ENCODE measurements around the gene INKA1. TPM values are rescaled to one million over a fixed set of nuclear protein-coding genes. Genes with fewer than 3 reads are reported as not detected.
"Not testable (repeated sequence)": the region's sequence is repeated elsewhere in the genome, so short reads cannot be mapped to it uniquely, and the experiment has no call there.

Gene INKA1
- total RNA-seq, 1 donor from 2014 or later = 2.5 TPM

DNA sequence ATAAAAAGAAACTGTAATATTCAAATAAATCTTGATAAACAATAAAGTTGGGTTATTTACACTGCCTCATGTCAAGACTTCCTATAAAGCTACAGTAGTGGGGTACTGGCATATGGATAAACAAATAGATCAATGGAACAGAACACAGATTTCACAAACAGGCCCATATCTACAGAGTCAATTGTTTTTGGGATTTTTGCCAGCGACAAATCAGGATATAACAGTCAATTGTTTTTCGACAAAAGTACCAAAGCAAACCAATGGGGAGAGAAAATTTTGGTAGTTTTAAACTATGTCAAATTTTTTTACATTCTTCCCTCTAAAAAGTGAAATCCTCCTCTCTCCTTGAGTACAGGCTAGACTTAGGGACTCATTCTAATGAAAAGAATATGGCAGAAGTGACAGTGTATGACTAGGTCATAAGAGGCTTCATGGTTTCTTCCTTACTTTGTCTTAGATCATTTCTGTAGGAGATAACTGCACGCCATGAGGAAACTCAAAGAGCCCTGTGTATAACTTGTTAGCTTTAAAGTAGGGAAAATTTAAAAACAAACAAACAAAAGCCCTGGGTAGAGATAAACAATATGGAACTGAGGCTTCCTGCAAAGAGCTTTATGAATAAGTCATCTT lies 33.7 kb upstream of the INKA1 start:
- no peak for DNase-seq (ENCODE audit: low read depth)

DNA sequence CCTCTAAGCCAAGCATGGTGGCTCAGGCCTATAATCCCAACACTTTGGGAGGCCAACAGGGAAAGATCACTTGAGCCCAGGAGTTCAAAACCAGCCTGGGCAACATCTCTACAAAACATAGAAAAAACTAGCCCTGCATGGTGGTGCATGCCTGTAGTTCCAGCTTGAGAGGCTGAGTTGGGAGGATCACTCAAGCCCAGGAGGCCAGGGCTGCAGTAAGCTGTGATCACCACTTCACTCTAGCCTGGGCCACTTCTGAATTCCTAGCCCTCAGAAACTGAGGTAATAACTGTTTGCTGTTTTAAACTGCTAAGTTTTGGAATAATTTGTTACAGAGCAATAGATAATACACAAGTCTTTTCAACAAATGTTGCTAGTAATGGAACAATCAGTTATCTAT lies 33.1 kb upstream of the INKA1 start:
- TF ChIP-seq, protein P1, sequence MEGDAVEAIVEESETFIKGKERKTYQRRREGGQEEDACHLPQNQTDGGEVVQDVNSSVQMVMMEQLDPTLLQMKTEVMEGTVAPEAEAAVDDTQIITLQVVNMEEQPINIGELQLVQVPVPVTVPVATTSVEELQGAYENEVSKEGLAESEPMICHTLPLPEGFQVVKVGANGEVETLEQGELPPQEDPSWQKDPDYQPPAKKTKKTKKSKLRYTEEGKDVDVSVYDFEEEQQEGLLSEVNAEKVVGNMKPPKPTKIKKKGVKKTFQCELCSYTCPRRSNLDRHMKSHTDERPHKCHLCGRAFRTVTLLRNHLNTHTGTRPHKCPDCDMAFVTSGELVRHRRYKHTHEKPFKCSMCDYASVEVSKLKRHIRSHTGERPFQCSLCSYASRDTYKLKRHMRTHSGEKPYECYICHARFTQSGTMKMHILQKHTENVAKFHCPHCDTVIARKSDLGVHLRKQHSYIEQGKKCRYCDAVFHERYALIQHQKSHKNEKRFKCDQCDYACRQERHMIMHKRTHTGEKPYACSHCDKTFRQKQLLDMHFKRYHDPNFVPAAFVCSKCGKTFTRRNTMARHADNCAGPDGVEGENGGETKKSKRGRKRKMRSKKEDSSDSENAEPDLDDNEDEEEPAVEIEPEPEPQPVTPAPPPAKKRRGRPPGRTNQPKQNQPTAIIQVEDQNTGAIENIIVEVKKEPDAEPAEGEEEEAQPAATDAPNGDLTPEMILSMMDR (conservative IDR thresholded peaks at IDR 0.05; ENCODE audit: low read depth, low read length) = no peak
- H3K4me3 ChIP-seq (ENCODE audit: low read depth, low read length) = no peak overlapping the region
- DNase-seq (ENCODE audit: low read depth) = no peak

More for the DNA sequence above, 33.7 kb upstream of the INKA1 start:
- H3K4me3 ChIP-seq (ENCODE audit: low read depth, low read length) = no peak overlapping the region
- TF ChIP-seq, protein P1 (conservative IDR thresholded peaks at IDR 0.05; ENCODE audit: low read depth, low read length) = no peak

DNA sequence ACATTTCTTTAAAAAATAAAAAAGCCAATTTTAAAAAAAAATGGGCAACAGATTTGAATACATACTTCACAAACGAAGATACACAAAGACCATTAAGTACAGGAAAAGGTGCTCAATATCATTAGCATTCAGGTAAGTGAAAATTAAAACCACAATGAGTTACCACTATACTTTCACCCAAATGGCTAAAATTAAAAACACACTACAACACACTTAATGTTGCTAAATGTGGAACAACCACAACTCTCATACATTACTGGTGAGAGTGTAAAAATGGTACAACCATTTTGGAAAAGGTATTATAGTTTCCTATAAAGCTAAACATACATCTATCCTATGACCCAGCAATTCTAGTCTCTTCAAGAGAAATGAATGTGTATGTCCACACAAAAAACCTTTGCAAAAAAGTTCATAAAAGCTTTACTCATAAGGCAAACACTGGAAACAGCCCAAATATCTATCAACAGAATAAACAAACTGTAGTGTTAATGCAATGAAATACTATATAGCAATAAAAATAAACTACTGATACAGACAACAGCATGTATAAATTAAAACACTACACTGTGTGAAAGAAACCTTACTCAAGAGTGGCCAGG lies 31.6 kb upstream of the INKA1 start:
- no peak overlapping the region for H3K4me3 ChIP-seq (ENCODE audit: low read depth, low read length)
- DNase-seq (ENCODE audit: low read depth) = no peak
- TF ChIP-seq, protein P1 (conservative IDR thresholded peaks at IDR 0.05; ENCODE audit: low read depth, low read length) = no peak

DNA sequence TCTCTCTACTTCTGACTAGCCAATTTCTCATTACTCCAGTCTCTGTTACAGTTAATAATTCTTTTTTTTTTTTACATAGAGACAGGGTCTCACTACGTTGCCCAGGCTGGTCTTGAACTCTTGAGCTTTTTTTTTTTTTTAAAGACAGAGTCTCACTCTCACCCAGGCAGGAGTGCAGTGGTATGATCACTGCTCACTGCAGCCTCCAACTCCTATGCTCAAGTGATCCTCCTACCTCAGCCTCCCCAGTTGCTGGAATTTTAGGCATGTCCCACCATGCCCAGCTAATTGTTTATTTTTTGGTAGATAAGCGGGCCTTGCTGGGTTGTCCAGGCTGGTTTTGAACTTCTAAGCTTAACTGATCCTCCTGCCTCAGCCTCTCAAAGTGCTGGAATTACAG lies 30.4 kb upstream of the INKA1 start:
- no peak for DNase-seq (ENCODE audit: low read depth)
- H3K4me3 ChIP-seq (ENCODE audit: low read depth, low read length) = no peak overlapping the region
- TF ChIP-seq, protein P1 (conservative IDR thresholded peaks at IDR 0.05; ENCODE audit: low read depth, low read length) = no peak

DNA sequence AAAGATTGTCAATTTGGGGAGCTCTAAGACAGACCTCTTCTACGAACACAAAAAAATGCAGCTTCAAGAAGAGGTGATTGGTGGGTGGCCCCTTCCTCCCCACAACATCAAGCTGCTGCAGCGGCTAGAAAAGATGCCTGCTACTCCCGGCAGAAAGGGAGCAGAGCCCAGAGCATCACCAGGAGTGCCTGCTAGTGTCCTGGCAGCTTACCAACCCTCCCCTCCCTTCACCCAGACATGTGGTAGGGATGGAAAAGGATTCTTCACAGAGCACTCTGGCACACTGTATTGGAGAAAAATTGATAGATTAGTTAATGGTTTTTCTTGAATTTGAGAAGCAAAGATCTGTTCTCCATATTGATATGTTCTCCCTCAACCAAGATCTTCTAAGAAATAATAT lies 27.5 kb upstream of the INKA1 start:
- TF ChIP-seq, protein P1 (conservative IDR thresholded peaks at IDR 0.05; ENCODE audit: low read depth, low read length) = no peak
- no peak for DNase-seq (ENCODE audit: low read depth)
- H3K4me3 ChIP-seq (ENCODE audit: low read depth, low read length) = no peak overlapping the region

DNA sequence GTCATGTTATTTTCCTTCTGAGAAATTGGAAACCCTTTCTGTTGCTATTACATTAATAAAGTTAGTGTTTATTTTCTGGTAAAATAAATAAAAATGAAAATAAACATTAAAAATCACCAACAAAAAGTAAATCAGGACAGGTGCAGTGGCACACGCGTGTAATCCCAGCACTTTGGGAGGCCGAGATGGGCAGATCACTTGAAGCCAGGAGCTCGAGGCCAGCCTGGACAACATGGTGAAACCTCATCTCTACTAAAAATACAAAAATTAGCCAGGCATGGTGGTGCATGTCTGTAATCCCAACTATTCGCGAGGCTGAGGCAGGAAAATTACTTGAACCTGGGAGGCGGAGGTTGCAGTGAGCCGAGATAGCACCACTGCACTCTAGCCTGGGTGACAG lies 27.0 kb upstream of the INKA1 start:
- DNase-seq (ENCODE audit: low read depth); H3K4me3 ChIP-seq (ENCODE audit: low read depth, low read length): not testable (repeated sequence)

DNA sequence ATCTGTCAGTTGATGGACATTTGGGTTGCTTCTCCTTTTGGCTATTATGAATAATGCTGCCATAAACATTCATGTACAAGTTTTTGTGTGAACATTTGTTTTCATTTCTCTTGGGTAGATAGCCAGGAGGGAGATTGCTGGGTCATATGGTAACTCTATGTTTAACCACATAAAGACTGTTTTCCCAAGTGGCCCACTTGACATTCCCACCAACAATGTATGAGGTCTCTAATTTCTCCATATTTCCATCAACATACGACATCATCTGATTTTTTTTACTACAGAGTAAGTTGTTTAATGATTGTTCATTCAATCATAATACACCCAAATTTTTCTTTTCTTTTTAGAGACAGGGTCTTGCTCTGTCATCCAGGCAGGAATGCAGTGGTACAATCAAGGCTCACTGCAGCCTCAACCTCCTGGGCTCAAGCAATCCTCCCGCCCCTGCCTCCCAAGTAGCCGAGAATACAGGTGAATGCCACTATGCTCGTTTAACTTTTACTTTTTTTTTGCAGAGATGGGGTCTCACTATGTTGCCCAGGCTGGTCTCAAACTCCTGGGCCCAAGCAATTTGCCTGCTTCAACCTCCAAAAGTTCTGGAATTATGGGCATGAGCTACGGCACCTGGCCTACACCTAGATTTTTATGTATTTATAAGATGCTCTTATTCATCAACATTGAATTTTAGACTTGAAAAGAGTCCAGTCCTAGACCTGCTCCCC lies 23.5 kb upstream of the INKA1 start:
- DNase-seq (ENCODE audit: low read depth) = no peak
- TF ChIP-seq, protein P1 (conservative IDR thresholded peaks at IDR 0.05; ENCODE audit: low read depth, low read length) = no peak
- no peak overlapping the region for H3K4me3 ChIP-seq (ENCODE audit: low read depth, low read length)

Measured in epithelial cell of proximal tubule (primary cell).